ENCODE results near the gene GCNT3.
"Not testable (repeated sequence)": the region's sequence is repeated elsewhere in the genome, so short reads cannot be mapped to it uniquely, and the experiment has no call there.

Gene GCNT3

DNA sequence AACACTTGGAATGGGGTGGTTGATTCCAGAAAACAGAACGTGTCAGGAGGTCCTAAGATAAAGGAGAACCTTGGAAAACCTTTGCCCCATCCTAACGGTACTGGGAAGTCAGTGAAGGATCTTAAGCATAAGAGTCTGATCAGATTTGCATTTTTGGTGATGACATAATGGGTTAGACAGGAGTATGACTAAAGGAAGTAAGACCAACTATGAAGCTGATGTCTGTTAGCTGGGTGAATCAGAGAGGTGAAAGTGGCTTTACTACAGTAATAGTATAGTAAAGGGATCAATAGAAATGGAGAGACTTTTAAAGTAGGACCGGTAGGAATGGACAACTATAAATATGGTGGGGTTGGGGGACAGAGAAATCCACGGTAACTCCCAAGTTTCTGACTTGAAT is 33.2 kb downstream of the GCNT3 start:
- no peaks in the 10 kb centered on the region for H3K4me1 ChIP-seq
- H3K9me3 ChIP-seq (ENCODE audit: control insufficient read depth, low read length) = no peaks in the 10 kb centered on the region
- H3K27me3 ChIP-seq (ENCODE audit: control insufficient read depth, insufficient read depth, low read length) = no peaks in the 10 kb centered on the region
- TF ChIP-seq, protein P1, sequence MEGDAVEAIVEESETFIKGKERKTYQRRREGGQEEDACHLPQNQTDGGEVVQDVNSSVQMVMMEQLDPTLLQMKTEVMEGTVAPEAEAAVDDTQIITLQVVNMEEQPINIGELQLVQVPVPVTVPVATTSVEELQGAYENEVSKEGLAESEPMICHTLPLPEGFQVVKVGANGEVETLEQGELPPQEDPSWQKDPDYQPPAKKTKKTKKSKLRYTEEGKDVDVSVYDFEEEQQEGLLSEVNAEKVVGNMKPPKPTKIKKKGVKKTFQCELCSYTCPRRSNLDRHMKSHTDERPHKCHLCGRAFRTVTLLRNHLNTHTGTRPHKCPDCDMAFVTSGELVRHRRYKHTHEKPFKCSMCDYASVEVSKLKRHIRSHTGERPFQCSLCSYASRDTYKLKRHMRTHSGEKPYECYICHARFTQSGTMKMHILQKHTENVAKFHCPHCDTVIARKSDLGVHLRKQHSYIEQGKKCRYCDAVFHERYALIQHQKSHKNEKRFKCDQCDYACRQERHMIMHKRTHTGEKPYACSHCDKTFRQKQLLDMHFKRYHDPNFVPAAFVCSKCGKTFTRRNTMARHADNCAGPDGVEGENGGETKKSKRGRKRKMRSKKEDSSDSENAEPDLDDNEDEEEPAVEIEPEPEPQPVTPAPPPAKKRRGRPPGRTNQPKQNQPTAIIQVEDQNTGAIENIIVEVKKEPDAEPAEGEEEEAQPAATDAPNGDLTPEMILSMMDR (IDR thresholded peaks at IDR 0.05) = no peak
- H3K9ac ChIP-seq = no peak overlapping the region
- no peak overlapping the region for H3K27ac ChIP-seq
- no peak overlapping the region for H2AFZ ChIP-seq
- H3K4me3 ChIP-seq (ENCODE audit: low read depth, low read length) = no peak overlapping the region
- no peaks in the 10 kb centered on the region for H3K36me3 ChIP-seq (ENCODE audit: control insufficient read depth, insufficient read depth, low read length)
- no peak overlapping the region for H3K4me2 ChIP-seq (ENCODE audit: low read length)
- H3K79me2 ChIP-seq = no peaks in the 10 kb centered on the region

DNA sequence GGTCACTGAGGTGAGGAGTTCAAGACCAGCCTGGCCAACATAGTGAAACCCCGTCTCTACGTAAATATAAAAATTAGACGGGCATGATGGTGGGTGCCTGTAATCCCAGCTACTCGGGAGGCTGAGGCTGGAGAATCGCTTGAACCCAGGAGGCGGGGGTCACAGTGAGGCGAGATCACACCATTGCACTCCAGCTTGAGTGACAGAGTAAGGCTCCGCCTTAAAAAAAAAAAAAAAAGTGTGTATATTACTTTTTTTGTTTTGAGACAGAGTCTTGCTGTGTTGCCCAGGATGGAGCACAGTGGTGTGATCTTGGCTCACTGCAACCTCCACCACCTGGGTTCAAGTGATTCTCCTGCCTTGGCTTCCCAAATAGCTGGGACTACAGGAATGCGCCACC is 34.2 kb downstream of the GCNT3 start:
- not testable (repeated sequence) for H3K27me3 ChIP-seq (ENCODE audit: control insufficient read depth, insufficient read depth, low read length); H3K79me2 ChIP-seq; H3K9me3 ChIP-seq (ENCODE audit: control insufficient read depth, low read length); H3K4me3 ChIP-seq (ENCODE audit: low read depth, low read length); H2AFZ ChIP-seq; H3K4me2 ChIP-seq (ENCODE audit: low read length); H3K36me3 ChIP-seq (ENCODE audit: control insufficient read depth, insufficient read depth, low read length); H3K9ac ChIP-seq; H3K27ac ChIP-seq; H3K4me1 ChIP-seq

DNA sequence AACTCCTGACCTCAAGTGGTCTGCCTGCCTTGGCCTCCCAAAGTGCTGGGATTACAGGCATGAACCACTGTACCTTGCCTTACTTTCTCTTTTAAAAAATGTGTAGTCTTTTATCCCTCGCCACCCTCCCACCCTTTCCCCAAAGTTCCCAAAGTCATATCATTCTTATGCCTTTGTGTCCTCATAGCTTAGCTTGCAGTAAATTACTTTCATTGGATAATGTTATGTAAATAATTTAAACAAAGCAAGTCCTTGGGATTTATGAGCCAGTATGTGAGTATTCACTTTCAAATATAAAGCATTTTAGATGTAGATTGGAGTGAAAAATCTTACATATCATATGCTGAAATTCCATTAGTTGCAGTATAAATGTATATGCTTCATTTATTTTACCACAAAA is 34.7 kb downstream of the GCNT3 start:
- Histone ChIP-seq H3K9ac (no peak overlapping the region), H3K4me3 (ENCODE audit: low read depth, low read length) (no peak overlapping the region), H3K9me3 (ENCODE audit: control insufficient read depth, low read length) (no peaks in the 10 kb centered on the region), H3K36me3 (ENCODE audit: control insufficient read depth, insufficient read depth, low read length) (no peaks in the 10 kb centered on the region), H3K27ac (no peak overlapping the region), H2AFZ (no peak overlapping the region), H3K4me2 (ENCODE audit: low read length) (no peak overlapping the region), H3K79me2 (no peaks in the 10 kb centered on the region), H3K27me3 (ENCODE audit: control insufficient read depth, insufficient read depth, low read length) (no peaks in the 10 kb centered on the region), H3K4me1 (no peaks in the 10 kb centered on the region)
- TF ChIP-seq, protein P1 (IDR thresholded peaks at IDR 0.05) = no peak

DNA sequence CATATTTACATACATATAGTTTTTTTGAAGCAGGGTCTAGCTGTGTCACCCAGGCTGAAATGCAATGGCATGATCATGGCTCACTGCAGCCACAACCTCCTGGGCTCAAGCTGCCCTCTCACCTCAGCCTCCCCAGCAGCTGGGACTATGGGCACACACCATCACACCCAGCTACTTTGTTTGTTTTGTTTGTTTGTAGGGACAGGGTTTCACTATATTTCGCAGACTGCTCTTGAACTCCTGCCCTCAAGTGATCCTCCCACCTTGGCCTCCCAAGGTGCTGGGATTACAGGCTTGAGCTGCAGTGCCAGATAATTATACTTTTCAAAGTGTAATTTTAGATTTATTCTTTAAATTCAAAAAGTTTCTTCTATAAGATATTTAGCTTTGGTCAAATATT is 35.5 kb downstream of the GCNT3 start:
- no peaks in the 10 kb centered on the region for H3K36me3 ChIP-seq (ENCODE audit: control insufficient read depth, insufficient read depth, low read length)
- H3K4me2 ChIP-seq (ENCODE audit: low read length) = no peak overlapping the region
- no peaks in the 10 kb centered on the region for H3K9me3 ChIP-seq (ENCODE audit: control insufficient read depth, low read length)
- H3K27ac ChIP-seq = no peak overlapping the region
- H3K79me2 ChIP-seq = no peaks in the 10 kb centered on the region
- H3K4me3 ChIP-seq (ENCODE audit: low read depth, low read length) = no peak overlapping the region
- no peak overlapping the region for H2AFZ ChIP-seq
- H3K9ac ChIP-seq = no peak overlapping the region
- TF ChIP-seq, protein P1 (IDR thresholded peaks at IDR 0.05) = no peak
- no peaks in the 10 kb centered on the region for H3K27me3 ChIP-seq (ENCODE audit: control insufficient read depth, insufficient read depth, low read length)
- no peaks in the 10 kb centered on the region for H3K4me1 ChIP-seq

DNA sequence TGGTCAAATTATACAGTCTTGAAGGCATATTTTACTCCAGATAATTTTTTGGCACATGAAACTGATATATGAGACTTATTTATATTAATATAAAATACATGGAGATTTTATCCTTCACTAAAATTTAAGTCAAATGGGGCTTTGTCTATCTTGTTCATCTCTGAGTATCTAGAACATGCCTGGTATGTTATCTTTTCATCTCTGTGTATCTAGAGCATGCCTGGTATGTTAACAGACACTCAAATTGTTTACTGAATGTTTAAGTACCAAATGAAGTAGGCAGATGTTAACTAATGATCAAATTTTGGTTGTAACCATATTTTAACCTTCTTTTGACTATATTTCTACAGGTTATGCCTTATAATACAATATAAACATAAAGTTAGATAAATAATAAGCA is 38.0 kb downstream of the GCNT3 start:
- Histone ChIP-seq H3K36me3 (ENCODE audit: control insufficient read depth, insufficient read depth, low read length) (no peaks in the 10 kb centered on the region), H3K4me3 (ENCODE audit: low read depth, low read length) (no peak overlapping the region), H3K4me1 (no peaks in the 10 kb centered on the region), H3K9ac (no peak overlapping the region), H3K27ac (no peak overlapping the region), H3K79me2 (no peaks in the 10 kb centered on the region), H3K4me2 (ENCODE audit: low read length) (no peak overlapping the region), H2AFZ (no peak overlapping the region), H3K9me3 (ENCODE audit: control insufficient read depth, low read length) (no peaks in the 10 kb centered on the region), H3K27me3 (ENCODE audit: control insufficient read depth, insufficient read depth, low read length) (no peaks in the 10 kb centered on the region)
- TF ChIP-seq, protein P1 (IDR thresholded peaks at IDR 0.05) = no peak

Data from parathyroid adenoma (tissue), 2 donors.